ENCODE results near the gene TNKS1BP1.

TNKS1BP1 gene

GRCh38 chr11:57335343-57336110 lies 10.8 kb upstream of the TNKS1BP1 start, which contains the start of gene SSRP1:
SSRP1 (minus strand) TSS chr11:57335892; CDS start chr11:57335121, 771 bp downstream.
- peak; percentile 92 for DNase-seq (ENCODE audit: extremely low spot score)
- POLR2A ChIA-PET, result interaction anchor here (1.4 kb wide), 2 partner anchors 10 to 18 kb away, joined by 4 to 10 read pairs; partner anchors contain the start of gene TNKS1BP1
- TF ChIP-seq CTCF (IDR thresholded peaks at IDR 0.05; ENCODE audit: control extremely low read depth, extremely low read depth, low read depth, missing control alignments), result peak; percentile 22
- CTCF ChIA-PET, result interaction anchor here (0.8 to 3.7 kb wide), 9 partner anchors 9 to 141 kb away, joined by 3 to 28 read pairs (median 4); no protein-coding TSS in a partner anchor

GRCh38 chr11:57335023-57335342 lies 10.2 kb upstream of the TNKS1BP1 start:
- TF ChIP-seq CTCF (IDR thresholded peaks at IDR 0.05; ENCODE audit: control extremely low read depth, extremely low read depth, low read depth, missing control alignments), result no peak
- ChIA-PET POLR2A (interaction anchor here (1.4 kb wide), 2 partner anchors 10 to 17 kb away, joined by 4 to 10 read pairs; partner anchors contain the start of gene TNKS1BP1), CTCF (interaction anchor here (0.8 to 3.7 kb wide), 7 partner anchors 8 to 141 kb away, joined by 3 to 28 read pairs (median 4); no protein-coding TSS in a partner anchor)
- DNase-seq (ENCODE audit: extremely low spot score), result no peak

- no peak for TF ChIP-seq CTCF (IDR thresholded peaks at IDR 0.05; ENCODE audit: control extremely low read depth, extremely low read depth, low read depth, missing control alignments)
- CTCF ChIA-PET, result interaction anchor here (1.0 to 3.6 kb wide), 3 partner anchors 13 to 128 kb away, joined by 4 to 15 read pairs (median 6); partner anchors contain the start of gene RTN4RL2
- DNase-seq (ENCODE audit: extremely low spot score), result no peak
- POLR2A ChIA-PET, result no interaction called here
Observed at GRCh38 chr11:57332694-57333440, 8.1 kb upstream of the TNKS1BP1 start.

- DNase-seq (ENCODE audit: extremely low spot score), result no peak
- ChIA-PET POLR2A (no interaction called here), CTCF (interaction anchor here (0.6 to 3.6 kb wide), 6 partner anchors 9 to 491 kb away, joined by 3 to 15 read pairs (median 5); no protein-coding TSS in a partner anchor)
- no peak for TF ChIP-seq CTCF (IDR thresholded peaks at IDR 0.05; ENCODE audit: control extremely low read depth, extremely low read depth, low read depth, missing control alignments)
Observed at GRCh38 chr11:57331720-57332119, 7.0 kb upstream of the TNKS1BP1 start.

- ChIA-PET POLR2A (no interaction called here), CTCF (interaction anchor here (0.8 to 3.6 kb wide), 4 partner anchors 13 to 312 kb away, joined by 3 to 15 read pairs (median 4); no protein-coding TSS in a partner anchor)
- TF ChIP-seq CTCF (IDR thresholded peaks at IDR 0.05; ENCODE audit: control extremely low read depth, extremely low read depth, low read depth, missing control alignments), result no peak
- DNase-seq (ENCODE audit: extremely low spot score), result no peak
Observed at GRCh38 chr11:57330029-57330428, 5.3 kb upstream of the TNKS1BP1 start.

GRCh38 chr11:57327721-57328120 lies 3.0 kb upstream of the TNKS1BP1 start:
- no peak for DNase-seq (ENCODE audit: extremely low spot score)
- ChIA-PET CTCF (no interaction called here), POLR2A (interaction anchor here (0.6 kb wide), 1 partner anchor 144 kb away, joined by 3 read pairs; no protein-coding TSS in a partner anchor)

More at GRCh38 chr11:57327721-57328120, 3.0 kb upstream of the TNKS1BP1 start:
- no peak for TF ChIP-seq CTCF (IDR thresholded peaks at IDR 0.05; ENCODE audit: control extremely low read depth, extremely low read depth, low read depth, missing control alignments)
